Subcutaneous adipose tissue (tissue), 4 donors: Measurements from ENCODE around the gene IQCN. TPM values are rescaled to one million over a fixed set of nuclear protein-coding genes. Genes with fewer than 3 reads are reported as not detected.

Experiments used
- CTCF ChIP-seq: fragments of 450-650 bp; IDR thresholded peaks from one replicate; pipeline ENCODE4 v1.5.1; 2016; ENCODE audit warnings: low read depth, mild to moderate bottlenecking, control low read depth, antibody characterized with exemption, moderate library complexity
- total RNA-seq, 4 donors: library from RNA; depleted of rRNA; stranded (reverse); fragments of >200 nt; gene quantifications; one replicate each; pipeline ENCODE4 v1.1.0, GENCODE V29; 2016

The IQCN gene, protein sequence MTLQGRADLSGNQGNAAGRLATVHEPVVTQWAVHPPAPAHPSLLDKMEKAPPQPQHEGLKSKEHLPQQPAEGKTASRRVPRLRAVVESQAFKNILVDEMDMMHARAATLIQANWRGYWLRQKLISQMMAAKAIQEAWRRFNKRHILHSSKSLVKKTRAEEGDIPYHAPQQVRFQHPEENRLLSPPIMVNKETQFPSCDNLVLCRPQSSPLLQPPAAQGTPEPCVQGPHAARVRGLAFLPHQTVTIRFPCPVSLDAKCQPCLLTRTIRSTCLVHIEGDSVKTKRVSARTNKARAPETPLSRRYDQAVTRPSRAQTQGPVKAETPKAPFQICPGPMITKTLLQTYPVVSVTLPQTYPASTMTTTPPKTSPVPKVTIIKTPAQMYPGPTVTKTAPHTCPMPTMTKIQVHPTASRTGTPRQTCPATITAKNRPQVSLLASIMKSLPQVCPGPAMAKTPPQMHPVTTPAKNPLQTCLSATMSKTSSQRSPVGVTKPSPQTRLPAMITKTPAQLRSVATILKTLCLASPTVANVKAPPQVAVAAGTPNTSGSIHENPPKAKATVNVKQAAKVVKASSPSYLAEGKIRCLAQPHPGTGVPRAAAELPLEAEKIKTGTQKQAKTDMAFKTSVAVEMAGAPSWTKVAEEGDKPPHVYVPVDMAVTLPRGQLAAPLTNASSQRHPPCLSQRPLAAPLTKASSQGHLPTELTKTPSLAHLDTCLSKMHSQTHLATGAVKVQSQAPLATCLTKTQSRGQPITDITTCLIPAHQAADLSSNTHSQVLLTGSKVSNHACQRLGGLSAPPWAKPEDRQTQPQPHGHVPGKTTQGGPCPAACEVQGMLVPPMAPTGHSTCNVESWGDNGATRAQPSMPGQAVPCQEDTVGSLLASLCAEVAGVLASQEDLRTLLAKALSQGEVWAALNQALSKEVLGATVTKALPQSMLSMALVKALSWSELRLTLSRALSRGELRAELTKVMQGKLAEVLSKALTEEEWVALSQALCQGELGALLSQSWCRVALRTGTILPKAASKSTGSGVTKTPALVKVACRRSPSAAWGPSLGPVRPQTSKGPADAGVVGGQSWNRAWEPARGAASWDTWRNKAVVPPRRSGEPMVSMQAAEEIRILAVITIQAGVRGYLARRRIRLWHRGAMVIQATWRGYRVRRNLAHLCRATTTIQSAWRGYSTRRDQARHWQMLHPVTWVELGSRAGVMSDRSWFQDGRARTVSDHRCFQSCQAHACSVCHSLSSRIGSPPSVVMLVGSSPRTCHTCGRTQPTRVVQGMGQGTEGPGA (N-terminal part only)
- 1 to 10 TPM; 1.3 to 7.9 (median 3.0) TPM for total RNA-seq

GRCh38 chr19:18274219-18274780, at the start of gene IQCN:
Gene IQCN (minus strand): TSS chr19:18274452. CDS start chr19:18269478, 4,974 bp downstream.
- no peak for TF ChIP-seq CTCF

DNA sequence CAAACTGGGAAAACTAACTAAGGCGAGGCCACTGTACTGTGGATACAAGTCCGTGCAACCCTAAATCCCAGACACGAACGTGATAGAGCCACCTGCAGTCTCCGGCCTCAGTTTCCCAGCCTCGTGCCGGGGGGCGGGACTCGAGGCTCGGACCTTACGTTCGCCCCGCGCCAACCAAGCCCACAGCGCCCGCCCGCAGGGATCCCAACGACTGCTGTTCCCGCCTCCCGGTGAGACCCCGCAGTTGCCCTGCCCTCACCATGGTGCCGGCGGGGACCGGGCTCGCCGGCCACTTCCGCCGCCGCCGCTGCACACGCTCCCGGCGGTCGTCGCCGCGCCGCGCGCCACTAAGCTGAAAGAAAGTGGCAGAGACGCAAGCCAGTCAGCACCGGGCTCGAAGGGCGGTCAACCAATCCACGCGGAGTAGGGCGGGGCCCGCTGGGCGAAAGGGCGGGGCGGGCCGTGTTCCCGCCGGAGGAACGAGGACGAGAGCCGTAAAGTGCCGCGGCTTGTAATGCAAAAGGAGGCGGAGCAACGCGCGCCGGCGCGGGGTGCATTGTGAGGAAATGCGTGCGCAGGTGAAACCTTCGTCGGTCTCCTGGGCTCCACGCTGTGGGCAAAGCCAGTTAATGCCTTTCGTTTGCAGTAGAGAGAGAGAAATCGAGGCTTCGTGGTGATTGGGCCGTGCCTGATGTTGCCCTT, 48.7 kb upstream of the IQCN start, which contains the start of gene LSM4:
Gene LSM4, minus strand, starts transcription at position 318 of the 702 bp plus-strand sequence. Its CDS starts 56 bp downstream, at position 262.
- TF ChIP-seq CTCF, result no peak

DNA sequence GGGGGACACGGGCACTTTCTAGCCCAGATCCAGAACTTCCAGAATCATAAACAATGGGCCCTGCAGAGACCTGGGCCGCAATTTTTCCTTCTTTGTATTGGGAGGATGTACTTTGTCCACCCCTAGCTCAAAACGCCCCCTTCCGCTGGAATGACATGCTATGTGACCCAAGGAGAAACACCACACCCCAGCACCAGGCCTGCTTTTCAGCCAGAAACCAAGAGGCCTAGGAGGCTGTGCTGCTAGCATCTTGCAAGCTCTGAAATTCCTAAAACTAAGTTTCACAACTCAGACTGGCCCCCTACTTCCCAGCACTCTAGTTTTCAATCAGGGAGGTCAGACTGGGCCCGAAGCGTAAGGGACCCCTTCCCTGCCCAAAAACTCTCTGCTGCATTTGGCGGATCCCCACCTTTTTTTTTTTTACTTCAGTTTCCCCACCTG, 48.1 kb upstream of the IQCN start:
- no peak for TF ChIP-seq CTCF

DNA sequence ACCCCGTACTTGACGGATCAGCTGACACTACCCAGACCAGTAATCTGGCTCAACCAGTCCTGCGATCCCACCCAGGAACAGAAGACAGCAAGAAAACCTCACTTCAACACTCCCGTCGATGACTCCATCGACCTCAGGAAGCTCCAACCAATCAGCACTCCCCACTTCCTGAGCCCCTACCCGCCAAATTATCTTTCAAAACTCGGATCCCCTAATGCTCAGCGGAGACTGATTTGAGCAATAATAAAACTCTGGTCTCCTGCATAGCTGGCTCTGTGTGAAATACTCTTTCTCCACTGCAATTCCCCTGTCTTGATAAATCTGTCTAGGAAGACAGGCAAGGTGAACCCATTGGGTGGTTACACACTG, 47.5 kb upstream of the IQCN start:
- no peak for TF ChIP-seq CTCF

GRCh38 chr19:18320865-18321733, 46.8 kb upstream of the IQCN start:
- TF ChIP-seq CTCF, result no peak
